M059J (cell line): ENCODE results near the gene FHOD3. TPM values are rescaled to one million over a fixed set of nuclear protein-coding genes. Genes with fewer than 3 reads are reported as not detected.
A peak's percentile ranks its signal among the peaks of the same experiment; 100 is the strongest.

Experiments
- DNase-seq: peaks from one replicate; pipeline ENCODE4 v3.0.0-alpha.2; 2012; ENCODE audit warnings: low read depth
- total RNA-seq: library from RNA; depleted of rRNA; stranded (reverse); fragments of >200 nt; shearing (Covaris generic); gene quantifications from 2 replicates; pipeline ENCODE4 v1.2.3, GENCODE V29; 2014; rRNA removed

Gene FHOD3
- total RNA-seq, 1 experiment from 2014 or later: 13.1 TPM

DNA sequence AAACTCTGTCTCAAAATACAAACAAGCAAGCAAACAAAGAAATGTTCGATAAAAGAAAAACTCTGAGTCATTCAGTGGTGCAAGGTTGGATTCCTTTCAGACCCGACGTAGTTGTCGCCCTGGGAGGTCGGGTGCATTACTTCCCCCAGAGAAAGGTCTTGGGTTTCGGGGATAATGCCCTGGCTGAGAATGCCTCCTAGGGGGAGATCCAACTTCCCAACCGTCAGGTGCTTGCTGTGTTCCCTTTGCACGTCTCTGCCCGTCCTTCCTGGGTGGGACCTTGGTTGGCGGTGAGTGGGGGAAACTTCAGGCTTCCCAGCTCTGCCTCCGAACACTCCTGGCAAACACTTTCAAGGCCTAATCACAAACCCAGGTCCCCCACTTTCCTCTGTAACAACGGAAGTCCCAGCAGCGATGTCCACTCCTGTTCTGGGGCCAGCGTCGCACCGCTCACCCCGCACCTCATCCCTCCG, 530.7 kb downstream of the FHOD3 start:
- peak; percentile 73 for DNase-seq

DNA sequence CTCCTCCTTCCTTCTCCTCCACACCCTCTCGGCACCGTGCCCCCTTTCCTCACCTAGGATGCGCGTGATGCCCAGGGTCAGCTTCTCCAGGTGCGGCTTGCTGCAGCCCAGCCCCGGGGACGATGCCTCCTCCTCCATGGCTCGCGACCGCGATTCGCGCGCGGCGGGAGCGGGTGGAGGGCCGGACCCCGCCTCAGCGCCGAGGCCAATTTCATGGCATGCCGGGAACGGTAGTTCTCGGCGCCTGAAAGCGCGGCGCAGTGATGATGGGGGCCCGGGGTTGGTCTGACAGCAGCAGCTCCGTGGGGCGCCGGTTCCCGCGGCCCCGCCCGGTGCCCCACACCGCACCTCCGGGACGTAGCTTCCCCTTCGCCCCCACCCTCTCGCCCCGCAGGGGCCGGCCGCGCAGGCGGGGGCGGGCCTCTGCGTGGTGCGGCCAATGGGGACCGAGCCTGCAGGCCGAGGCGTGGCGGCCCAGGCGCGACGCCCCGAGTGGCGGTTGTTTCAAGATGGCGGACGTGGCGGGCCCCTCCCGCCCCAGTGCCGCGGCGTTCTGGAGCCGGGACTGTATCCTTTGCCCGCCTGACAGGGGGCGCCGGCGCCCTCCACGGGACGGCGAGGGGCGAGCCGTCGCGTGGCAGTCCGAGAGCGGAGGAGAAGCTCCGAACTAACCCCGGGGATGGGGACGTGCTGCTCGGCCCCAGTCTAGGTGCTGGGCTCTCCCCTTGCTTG, 531.3 kb downstream of the FHOD3 start, which contains the start of the genes KIAA1328 and TPGS2:
Gene KIAA1328 (plus strand): TSS at position 498 of the 732 bp plus-strand sequence. CDS start 12 bp downstream, at position 510.
Gene TPGS2 (minus strand): TSS at position 373 of the 732 bp plus-strand sequence. CDS start 235 bp downstream, at position 138.
- peak; percentile 86 for DNase-seq

Other genes with a start within 250 kb of the FHOD3 start
- 37.8 and 68.5 TPM in 2 replicates for gene RPRD1A, start 230.2 kb upstream of the FHOD3 start, total RNA-seq
- gene SLC39A6, start 168.4 kb upstream of the FHOD3 start, total RNA-seq: 80.1 and 101 TPM in 2 replicates
- 58.1 and 63.9 TPM in 2 replicates for gene ELP2, start 167.8 kb upstream of the FHOD3 start, total RNA-seq
- gene MOCOS, start 110.2 kb upstream of the FHOD3 start, total RNA-seq: 3.2 and 10.2 TPM in 2 replicates